Activated CD8-positive, alpha-beta memory T cell treated with anti-CD3 and anti-CD28 coated beads, Interleukin-2, amount 10 ng/mL, durations not matched to agents 7 days and 5 days (primary cell): ENCODE results near the gene PGAM2. TPM values are rescaled to one million over a fixed set of nuclear protein-coding genes. Genes with fewer than 3 reads are reported as not detected.
"Not testable (repeated sequence)": the region's sequence is repeated elsewhere in the genome, so short reads cannot be mapped to it uniquely, and the experiment has no call there.

ENCODE experiments used
- ATAC-seq: fragments of 150-1000 bp; cut with Tn5 transposase; one replicate; pipeline ENCODE4 v1.10.0; 2021; ENCODE audit warnings: moderate library complexity
- CTCF ChIA-PET: fragments of 350-600 bp; sonication (Branson Sonifier 250); formaldehyde crosslinking; loops from one replicate; lab custom pipeline; 2021; ENCODE audit warnings: antibody characterized with exemption; lab: Charles Lee
- DNase-seq: peaks from one replicate; pipeline ENCODE4 v3.0.0-alpha.2; 2020
- H3K27ac Mint-ChIP-seq: one replicate; pipeline ENCODE4 v1.8.0; 2021; ENCODE audit warnings: mild to moderate bottlenecking, mixed read lengths
- H3K27me3 Mint-ChIP-seq: one replicate; pipeline ENCODE4 v1.8.0; 2021; ENCODE audit warnings: mixed read lengths
- H3K36me3 Mint-ChIP-seq: one replicate; pipeline ENCODE4 v1.8.0; 2021; ENCODE audit warnings: mild to moderate bottlenecking, mixed read lengths
- H3K4me1 Mint-ChIP-seq: one replicate; pipeline ENCODE4 v1.8.0; 2021; ENCODE audit warnings: mixed read lengths
- H3K4me3 Mint-ChIP-seq: one replicate; pipeline ENCODE4 v1.8.0; 2021; ENCODE audit warnings: mild to moderate bottlenecking, moderate library complexity, mixed read lengths
- H3K9me3 Mint-ChIP-seq: one replicate; pipeline ENCODE4 v1.8.0; 2022; ENCODE audit warnings: low read depth, mixed read lengths
- microRNA-seq: library from miRNA; unstranded; fragments of <30 nt; microRNA quantifications from one replicate; pipeline ENCODE4 v1.2.0, GENCODE V29; 2022
- total RNA-seq, 2 experiments: library from RNA; stranded (reverse); gene quantifications; one replicate each; pipeline ENCODE4 v1.2.3, GENCODE V29; 2021

PGAM2 gene
- total RNA-seq, 2 experiments from 2014 or later, result 0.58 TPM; not detected in 1

- not testable (repeated sequence) for H3K4me3 Mint-ChIP-seq, H3K36me3 Mint-ChIP-seq, H3K27me3 Mint-ChIP-seq, H3K9me3 Mint-ChIP-seq, ATAC-seq, DNase-seq, H3K27ac Mint-ChIP-seq
- peaks cover 19% of the 10 kb centered on the region for H3K4me1 Mint-ChIP-seq
- CTCF ChIA-PET, result interaction anchor here (0.6 to 2.2 kb wide), 11 partner anchors 14 to 546 kb away, joined by 3 to 9 read pairs (median 3); partner anchors contain the start of genes DBNL, POLD2 and YKT6
Measured at GRCh38 chr7:44019825-44020224, 45.5 kb downstream of the PGAM2 start.

GRCh38 chr7:44018857-44019807 is 46.2 kb downstream of the PGAM2 start:
- H3K9me3 Mint-ChIP-seq, H3K36me3 Mint-ChIP-seq, H3K27me3 Mint-ChIP-seq: not testable (repeated sequence)
- CTCF ChIA-PET, result interaction anchor here (0.6 to 2.2 kb wide), 10 partner anchors 15 to 547 kb away, joined by 3 to 9 read pairs (median 4); partner anchors contain the start of genes DBNL and POLD2
- ATAC-seq (peak; percentile 97), DNase-seq (peak; percentile 99)
- H3K4me3 Mint-ChIP-seq, result peak overlapping the region; percentile 89
- peaks cover 19% of the 10 kb centered on the region for H3K4me1 Mint-ChIP-seq
- peak overlapping the region; percentile 88 for H3K27ac Mint-ChIP-seq

GRCh38 chr7:44015090-44015489 is 50.3 kb downstream of the PGAM2 start:
- H3K4me3 Mint-ChIP-seq, H3K27me3 Mint-ChIP-seq, ATAC-seq, H3K9me3 Mint-ChIP-seq, DNase-seq, H3K36me3 Mint-ChIP-seq, CTCF ChIA-PET, H3K4me1 Mint-ChIP-seq, H3K27ac Mint-ChIP-seq: not testable (repeated sequence)

Small RNAs within 50 kb of the gene (microRNA-seq; reads per million reads assigned to microRNA genes)
- gene MIR6837 (2.1 reads per million), gene MIR6838 (not detected)

Other genes with a start within 250 kb of the PGAM2 start
- gene MRPS24, start 196.1 kb downstream of the PGAM2 start, total RNA-seq, result 10 to 100 TPM; 75.3 to 96.2 TPM
- 10 to 100 TPM; 24.3 to 26.4 TPM for gene URGCP, start 159.0 kb downstream of the PGAM2 start, total RNA-seq
- 1 to 10 TPM; 7.2 to 7.6 TPM for gene UBE2D4, start 139.1 kb downstream of the PGAM2 start, total RNA-seq
- under 1 TPM in 1 of 2 experiments, not detected in 1; 0.20 TPM for gene SPDYE1, start 67.7 kb downstream of the PGAM2 start, total RNA-seq
- gene DBNL, start 20.9 kb downstream of the PGAM2 start, total RNA-seq, result 100 to 1,000 TPM; 148 to 153 TPM
- 10 to 100 TPM; 41.8 to 41.9 TPM for gene POLM, start 17.0 kb upstream of the PGAM2 start, total RNA-seq
- gene AEBP1, start 38.8 kb upstream of the PGAM2 start, total RNA-seq, result 1 to 10 TPM; 4.0 to 6.6 TPM
- 100 to 1,000 TPM; 130 to 158 TPM for gene POLD2, start 58.0 kb upstream of the PGAM2 start, total RNA-seq
- gene MYL7, start 75.8 kb upstream of the PGAM2 start, total RNA-seq, result not detected
- gene GCK, start 123.9 kb upstream of the PGAM2 start, total RNA-seq, result under 1 TPM in 1 of 2 experiments, not detected in 1; 0.23 TPM
- 10 to 100 TPM; 57.9 to 68.3 TPM for gene YKT6, start 135.4 kb upstream of the PGAM2 start, total RNA-seq